IPS-20b (cell line): ENCODE data around the gene SOX2.

Experiments
- H3K27ac ChIP-seq: one replicate; pipeline ENCODE4 v1.5.1; 2013; ENCODE audit warnings: low read length
- H3K27me3 ChIP-seq: 2 replicates; pipeline ENCODE4 v1.6.1; 2013; ENCODE audit warnings: mild to moderate bottlenecking, low read length, inconsistent platforms; ENCODE audit not compliant: insufficient read depth
- H3K36me3 ChIP-seq: 2 replicates; pipeline ENCODE4 v1.6.1; 2013; ENCODE audit warnings: low read depth, mild to moderate bottlenecking, inconsistent platforms, low read length, moderate library complexity; ENCODE audit not compliant: insufficient read depth
- H3K4me1 ChIP-seq: 2 replicates; pipeline ENCODE4 v1.6.1; 2013; ENCODE audit warnings: mild to moderate bottlenecking, control low read depth, inconsistent platforms, low read length, moderate library complexity; ENCODE audit not compliant: insufficient read depth
- H3K4me3 ChIP-seq: 2 replicates; pipeline ENCODE4 v1.5.1; 2013; ENCODE audit warnings: mild to moderate bottlenecking, low read length, inconsistent platforms
- H3K9ac ChIP-seq: 2 replicates; pipeline ENCODE4 v1.6.1; 2013; ENCODE audit warnings: low read depth, mild to moderate bottlenecking, inconsistent platforms, low read length, moderate library complexity
- H3K9me3 ChIP-seq: 2 replicates; pipeline ENCODE4 v1.6.1; 2013; ENCODE audit warnings: mild to moderate bottlenecking, low read depth, low read length, inconsistent platforms; ENCODE audit not compliant: insufficient read depth

Gene SOX2

DNA sequence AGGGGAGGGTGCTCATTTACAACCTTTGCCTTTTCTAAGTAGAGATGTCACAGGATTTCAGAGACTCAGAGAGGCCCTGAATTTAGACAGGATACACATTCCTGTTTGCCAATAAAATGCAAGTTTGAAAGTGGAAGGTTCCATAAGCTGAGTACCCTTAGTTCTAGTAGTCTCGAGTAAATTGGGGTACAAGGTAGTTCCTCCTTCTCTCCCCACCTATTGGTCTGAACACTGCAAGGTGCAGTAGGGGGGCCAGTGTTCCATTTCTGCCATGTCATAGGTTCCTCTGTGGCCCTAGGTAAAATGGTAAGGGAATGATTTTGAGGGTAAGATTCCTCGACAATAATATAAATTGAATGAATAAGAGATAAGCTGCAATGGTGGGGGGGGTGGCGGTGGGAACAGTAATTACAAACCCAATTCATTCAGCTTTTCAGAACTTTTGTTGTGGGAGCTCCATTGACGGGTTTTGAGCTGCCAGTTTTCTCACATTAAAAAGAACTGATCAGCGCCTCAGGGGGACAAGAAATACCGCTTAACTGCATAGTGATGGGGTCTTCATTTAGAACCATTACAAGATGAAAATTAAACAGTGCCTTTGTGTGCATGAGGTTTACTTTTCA, 5.9 kb downstream of the SOX2 start:
- Histone ChIP-seq H3K4me3 (peak overlapping the region; percentile 96), H3K4me1 (peaks cover 46% of the 10 kb centered on the region), H3K9me3 (no peaks in the 10 kb centered on the region), H3K27me3 (peaks cover under 1% of the 10 kb centered on the region; the same call in 1 of the 2 replicates), H3K27ac (peak overlapping the region; percentile 74), H3K36me3 (peaks cover 54% of the 10 kb centered on the region), H3K9ac (peak overlapping the region; percentile 93; the same call in 1 of the 2 replicates)

GRCh38 chr3:181718369-181718768, 6.6 kb downstream of the SOX2 start:
- Histone ChIP-seq H3K4me3 (peak overlapping the region; percentile 96), H3K36me3 (peaks cover 47% of the 10 kb centered on the region), H3K9me3 (no peaks in the 10 kb centered on the region), H3K9ac (peak overlapping the region; percentile 93; the same call in 1 of the 2 replicates), H3K4me1 (peaks cover 51% of the 10 kb centered on the region), H3K27me3 (peaks cover 7% of the 10 kb centered on the region; the same call in 1 of the 2 replicates), H3K27ac (no peak overlapping the region)

- H3K4me3 ChIP-seq: peak overlapping the region; percentile 96
- peaks cover 38% of the 10 kb centered on the region for H3K36me3 ChIP-seq
- H3K9me3 ChIP-seq: no peaks in the 10 kb centered on the region
- no peak overlapping the region for H3K27ac ChIP-seq
- peaks cover 58% of the 10 kb centered on the region for H3K4me1 ChIP-seq
- H3K9ac ChIP-seq: peak overlapping the region; percentile 93; the same call in 1 of the 2 replicates
- H3K27me3 ChIP-seq: peaks cover 16% of the 10 kb centered on the region; the same call in 1 of the 2 replicates
These were observed 7.5 kb downstream of the SOX2 start for GRCh38 chr3:181718987-181719911.

DNA sequence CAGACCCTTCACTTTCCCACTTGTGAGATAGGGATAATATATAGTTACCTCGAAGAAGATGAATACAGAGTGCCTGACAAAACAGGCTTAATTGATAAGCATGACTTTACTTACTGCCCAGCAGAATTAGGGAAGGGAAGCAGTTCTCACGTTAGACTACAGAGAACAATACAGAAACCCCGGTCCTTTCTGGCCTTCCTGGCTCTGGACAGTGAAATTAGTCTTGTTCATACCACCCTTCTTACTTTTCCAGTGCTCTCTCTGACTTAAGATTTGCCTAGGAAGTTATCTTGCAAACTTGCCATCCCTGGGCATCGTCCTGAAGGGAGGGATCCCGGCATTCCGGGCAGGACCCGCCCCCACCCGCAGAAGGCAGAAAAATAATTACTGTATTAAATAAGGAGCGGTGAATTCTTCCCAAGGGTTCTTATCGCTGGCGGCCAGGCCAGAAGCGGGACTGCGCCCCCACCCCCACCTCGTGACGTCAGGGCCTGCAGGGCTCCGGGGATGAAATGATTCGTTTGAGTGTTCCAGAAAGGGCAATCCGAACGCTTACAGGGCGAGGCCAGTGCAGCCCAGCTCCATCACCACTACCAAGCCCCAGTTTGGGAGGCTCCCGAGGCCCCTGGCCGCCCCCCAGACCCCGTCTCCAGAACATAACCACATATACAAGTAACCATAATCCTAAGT, 8.4 kb downstream of the SOX2 start:
- Histone ChIP-seq H3K9me3 (no peaks in the 10 kb centered on the region), H3K4me1 (peaks cover 67% of the 10 kb centered on the region), H3K9ac (peak overlapping the region; percentile 8; the same call in 1 of the 2 replicates)

DNA sequence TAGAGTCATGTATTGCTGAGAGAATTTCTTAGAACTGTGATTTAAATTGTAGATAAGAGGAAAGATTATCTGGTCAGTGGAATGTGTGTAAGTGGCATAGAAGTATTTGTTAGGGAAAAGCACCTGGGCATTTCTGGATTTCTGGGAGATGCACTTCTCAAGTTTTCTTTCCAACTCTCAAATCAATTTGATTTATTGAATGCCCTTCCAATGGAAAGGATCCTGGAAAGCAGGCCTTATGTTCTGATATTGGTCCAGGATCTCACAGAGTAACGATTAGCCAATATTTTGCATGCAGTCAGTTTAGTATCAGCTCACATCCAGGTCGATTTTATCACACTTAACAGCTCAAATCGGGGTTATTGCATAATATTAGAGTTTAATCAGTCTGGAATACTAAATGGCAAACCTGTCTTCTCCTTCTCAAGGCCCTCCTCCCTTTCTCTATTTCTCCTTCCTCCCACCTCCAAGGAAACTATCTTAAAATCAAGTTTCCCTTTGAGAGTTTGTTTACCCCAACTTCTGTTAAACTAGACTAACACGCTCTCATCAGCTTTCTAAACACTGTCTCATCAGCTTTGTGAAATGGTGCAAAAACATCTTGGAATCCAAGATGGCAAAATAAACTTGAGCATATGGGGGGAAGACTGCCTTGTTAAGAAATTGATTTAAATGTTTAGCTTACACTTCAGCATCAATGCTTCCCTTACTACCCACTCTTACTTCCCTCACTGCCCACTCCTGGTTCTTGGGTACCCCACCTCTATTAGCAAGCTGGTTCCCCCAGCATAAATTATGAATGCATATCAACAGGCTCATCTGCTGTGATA, 9.5 kb downstream of the SOX2 start:
- Histone ChIP-seq H3K4me3 (peak overlapping the region; percentile 29; the same call in 1 of the 2 replicates), H3K27me3 (peaks cover 33% of the 10 kb centered on the region), H3K4me1 (peaks cover 67% of the 10 kb centered on the region), H3K9me3 (no peaks in the 10 kb centered on the region), H3K36me3 (peaks cover 22% of the 10 kb centered on the region), H3K9ac (peak overlapping the region; percentile 27; the same call in 1 of the 2 replicates), H3K27ac (no peak overlapping the region)

More for the DNA sequence above, 8.4 kb downstream of the SOX2 start:
- no peak overlapping the region for H3K4me3 ChIP-seq
- H3K27ac ChIP-seq: no peak overlapping the region
- peaks cover 29% of the 10 kb centered on the region for H3K36me3 ChIP-seq
- H3K27me3 ChIP-seq: peaks cover 25% of the 10 kb centered on the region; the same call in 1 of the 2 replicates

DNA sequence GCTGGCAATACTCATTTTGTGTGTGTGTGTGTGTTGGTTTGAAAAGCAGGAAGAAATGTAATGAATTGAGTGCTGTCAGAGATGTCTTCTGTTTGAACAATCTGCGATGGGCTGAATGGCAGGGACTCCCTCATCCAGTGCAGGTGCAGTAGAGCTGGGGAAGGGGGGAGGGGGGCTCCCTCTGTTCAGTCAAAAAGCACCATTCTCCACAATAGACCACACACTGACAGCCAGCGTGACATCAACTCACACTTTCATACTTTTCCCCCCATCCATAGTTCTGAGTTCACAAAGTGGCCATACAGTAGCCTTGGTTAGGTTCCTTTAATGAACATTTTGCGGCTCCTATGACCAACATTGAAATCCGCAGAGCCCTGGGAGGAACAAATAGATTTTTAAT, 10.4 kb downstream of the SOX2 start:
- Histone ChIP-seq H3K27me3 (peaks cover 42% of the 10 kb centered on the region), H3K4me1 (peaks cover 64% of the 10 kb centered on the region), H3K27ac (no peak overlapping the region)

GRCh38 chr3:181722766-181723425, 11.2 kb downstream of the SOX2 start:
- peaks cover 49% of the 10 kb centered on the region for H3K27me3 ChIP-seq
- peaks cover 57% of the 10 kb centered on the region for H3K4me1 ChIP-seq
- no peak overlapping the region for H3K27ac ChIP-seq
- H3K4me3 ChIP-seq: peak overlapping the region; percentile 55; the same call in 1 of the 2 replicates
- H3K36me3 ChIP-seq: peaks cover 12% of the 10 kb centered on the region
- H3K9ac ChIP-seq: no peak overlapping the region; the same call in 1 of the 2 replicates
- no peaks in the 10 kb centered on the region for H3K9me3 ChIP-seq

More for the DNA sequence above, 10.4 kb downstream of the SOX2 start:
- no peaks in the 10 kb centered on the region for H3K9me3 ChIP-seq
- H3K4me3 ChIP-seq: peak overlapping the region; percentile 29; the same call in 1 of the 2 replicates
- H3K9ac ChIP-seq: peak overlapping the region; percentile 27; the same call in 1 of the 2 replicates
- peaks cover 13% of the 10 kb centered on the region for H3K36me3 ChIP-seq

DNA sequence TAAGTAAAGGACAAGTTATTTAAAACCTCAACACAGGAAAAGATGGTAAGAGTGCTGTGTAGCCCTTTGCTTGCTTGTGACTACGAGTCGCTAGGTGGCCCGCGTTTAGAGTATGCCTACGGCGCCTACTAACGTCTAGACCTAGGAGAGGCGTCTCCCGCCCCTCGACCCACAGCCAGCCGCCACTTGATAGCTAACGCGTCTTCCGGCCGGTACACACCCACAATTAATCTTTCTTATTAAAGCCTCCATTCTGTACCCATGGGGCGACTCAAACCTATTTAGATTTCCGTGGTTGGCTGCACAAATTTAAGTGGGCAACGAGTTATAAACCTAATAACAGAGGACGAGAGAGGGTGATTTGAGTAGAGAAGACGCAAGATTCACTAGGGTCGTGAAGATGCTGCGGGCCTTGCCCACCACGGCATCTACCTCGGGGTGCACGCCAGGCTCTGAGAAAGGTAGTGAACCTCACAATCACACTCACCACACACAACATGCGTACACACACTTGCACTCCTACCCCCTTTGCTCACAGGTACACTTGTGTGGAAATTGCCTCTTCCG, 12.0 kb downstream of the SOX2 start:
- peaks cover 57% of the 10 kb centered on the region for H3K27me3 ChIP-seq
- peak overlapping the region; percentile 55; the same call in 1 of the 2 replicates for H3K4me3 ChIP-seq
- peaks cover 6% of the 10 kb centered on the region for H3K36me3 ChIP-seq
- H3K27ac ChIP-seq: no peak overlapping the region
- peak overlapping the region; percentile 40; the same call in 1 of the 2 replicates for H3K9ac ChIP-seq
- peaks cover 58% of the 10 kb centered on the region for H3K4me1 ChIP-seq
- no peaks in the 10 kb centered on the region for H3K9me3 ChIP-seq

DNA sequence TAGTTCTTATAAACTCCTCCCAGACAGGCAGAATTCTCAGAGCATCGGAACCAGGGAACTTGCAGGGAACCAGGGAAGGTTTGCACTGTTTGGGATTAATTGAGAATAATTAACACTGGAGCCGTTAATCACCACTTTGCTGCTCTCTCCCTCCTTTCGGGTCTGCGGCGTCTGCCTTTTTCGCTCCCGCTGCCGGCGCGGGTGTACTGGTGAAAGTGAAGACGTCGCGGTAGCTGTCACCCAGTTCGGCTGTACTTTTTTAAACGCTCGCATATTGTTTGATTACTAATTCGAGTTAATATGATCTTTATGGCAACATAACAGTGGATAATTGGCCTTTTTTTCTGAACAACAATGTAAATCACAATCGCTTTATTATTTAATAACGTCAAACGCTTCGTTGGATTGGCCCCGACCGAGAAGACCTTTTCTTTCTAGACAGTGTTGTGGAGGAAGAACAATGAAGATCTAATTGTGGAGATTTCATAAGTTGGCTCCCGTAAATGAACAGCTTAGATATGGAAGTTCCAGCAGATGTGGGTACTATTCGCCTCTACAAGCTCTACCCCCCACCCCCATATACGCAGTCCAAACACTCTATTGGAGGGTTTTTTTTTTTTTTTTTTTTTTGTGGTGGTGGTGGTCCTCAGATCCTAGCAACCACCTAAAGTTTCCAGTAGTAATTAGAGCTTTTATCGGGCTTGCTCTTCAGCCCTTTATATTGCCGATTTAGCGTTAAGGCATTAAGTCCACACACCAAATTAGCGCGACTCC, 12.7 kb downstream of the SOX2 start:
- Histone ChIP-seq H3K4me3 (peak overlapping the region; percentile 55; the same call in 1 of the 2 replicates), H3K9ac (peak overlapping the region; percentile 40; the same call in 1 of the 2 replicates), H3K9me3 (no peaks in the 10 kb centered on the region), H3K27me3 (peaks cover 64% of the 10 kb centered on the region), H3K36me3 (no peaks in the 10 kb centered on the region; the same call in 1 of the 2 replicates), H3K27ac (no peak overlapping the region), H3K4me1 (peaks cover 61% of the 10 kb centered on the region)
